ENCODE results near the gene CTNS.

Gene CTNS

DNA sequence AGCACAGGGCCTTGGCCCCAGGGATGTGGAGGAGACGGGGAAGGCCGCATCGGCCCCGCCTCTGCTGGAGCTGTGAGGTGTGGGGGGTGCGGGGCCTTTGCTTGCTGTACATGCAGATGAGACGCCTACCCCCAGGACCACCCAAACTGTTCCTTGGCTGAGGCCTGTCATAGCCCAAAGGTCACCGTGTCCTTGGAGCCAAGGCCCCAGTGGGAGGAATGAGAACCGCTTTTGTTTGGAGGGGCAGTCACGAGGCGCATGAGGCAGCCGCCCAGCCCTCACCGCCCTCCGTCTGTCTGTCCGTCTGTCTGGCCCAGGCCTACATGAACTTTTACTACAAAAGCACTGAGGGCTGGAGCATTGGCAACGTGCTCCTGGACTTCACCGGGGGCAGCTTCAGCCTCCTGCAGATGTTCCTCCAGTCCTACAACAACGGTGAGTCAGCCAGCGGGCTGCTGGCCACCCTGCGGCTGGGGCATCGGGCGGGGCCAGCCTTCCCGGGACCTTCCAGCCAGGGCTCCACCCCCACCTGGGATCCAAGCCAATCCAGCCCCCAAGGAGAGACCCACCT is 23.1 kb downstream of the CTNS start:
- DNase-seq: peak; percentile 86

DNA sequence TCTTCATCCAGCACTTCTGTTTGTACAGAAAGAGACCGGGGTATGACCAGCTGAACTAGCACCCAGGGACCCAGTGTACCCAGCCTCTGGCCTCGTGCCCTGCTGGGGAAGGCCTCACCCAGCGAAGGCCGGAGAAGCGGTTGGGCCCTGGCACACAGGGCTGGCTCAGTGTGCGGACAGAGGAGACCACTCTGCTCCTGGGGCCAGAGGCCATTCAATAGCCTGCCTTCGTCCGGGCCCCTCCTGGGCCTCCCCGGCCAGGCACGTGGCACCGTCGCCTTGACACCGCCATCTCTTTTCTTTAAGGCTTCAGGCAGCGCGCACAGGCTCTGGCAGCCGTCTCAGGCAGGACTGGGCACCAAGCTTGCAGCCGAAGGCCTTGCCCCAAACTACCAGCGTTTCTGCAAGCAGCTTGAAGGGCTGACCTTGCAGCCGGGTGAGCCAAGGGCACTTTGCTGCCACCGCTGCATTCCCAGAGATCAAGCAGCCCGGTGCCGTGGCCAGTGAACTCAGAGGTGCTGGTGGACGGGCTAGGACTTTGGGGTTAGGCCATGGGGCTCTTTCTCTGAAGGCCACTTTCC is 23.8 kb downstream of the CTNS start:
- DNase-seq: no peak

GRCh38 chr17:3663102-3664011 is 26.8 kb downstream of the CTNS start:
- DNase-seq: peak; percentile 58

DNA sequence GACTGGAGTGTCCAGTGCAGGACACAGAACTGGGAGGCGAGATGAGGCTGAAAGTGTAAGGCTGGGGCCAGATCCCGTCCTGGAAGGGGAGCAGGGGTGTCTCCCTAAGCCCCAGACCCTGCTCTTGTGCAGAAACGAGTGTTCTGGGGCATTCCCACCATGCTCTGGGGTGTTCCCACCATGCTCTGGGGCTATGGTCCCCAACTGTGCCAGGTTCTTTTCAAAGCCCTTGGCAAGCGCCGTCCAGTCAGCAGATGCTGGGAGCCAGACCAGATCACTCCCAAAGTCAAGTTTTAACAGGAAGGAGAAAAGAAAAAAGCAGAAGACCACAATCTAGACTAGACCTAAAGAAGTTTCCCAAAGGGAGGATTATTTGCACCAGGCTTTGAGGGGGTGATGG is 29.3 kb downstream of the CTNS start:
- no peak for DNase-seq

- DNase-seq: no peak
Observed at GRCh38 chr17:3666516-3666915, 30.0 kb downstream of the CTNS start.

GRCh38 chr17:3667366-3668278 is 31.1 kb downstream of the CTNS start:
- DNase-seq: peak; percentile 98

DNA sequence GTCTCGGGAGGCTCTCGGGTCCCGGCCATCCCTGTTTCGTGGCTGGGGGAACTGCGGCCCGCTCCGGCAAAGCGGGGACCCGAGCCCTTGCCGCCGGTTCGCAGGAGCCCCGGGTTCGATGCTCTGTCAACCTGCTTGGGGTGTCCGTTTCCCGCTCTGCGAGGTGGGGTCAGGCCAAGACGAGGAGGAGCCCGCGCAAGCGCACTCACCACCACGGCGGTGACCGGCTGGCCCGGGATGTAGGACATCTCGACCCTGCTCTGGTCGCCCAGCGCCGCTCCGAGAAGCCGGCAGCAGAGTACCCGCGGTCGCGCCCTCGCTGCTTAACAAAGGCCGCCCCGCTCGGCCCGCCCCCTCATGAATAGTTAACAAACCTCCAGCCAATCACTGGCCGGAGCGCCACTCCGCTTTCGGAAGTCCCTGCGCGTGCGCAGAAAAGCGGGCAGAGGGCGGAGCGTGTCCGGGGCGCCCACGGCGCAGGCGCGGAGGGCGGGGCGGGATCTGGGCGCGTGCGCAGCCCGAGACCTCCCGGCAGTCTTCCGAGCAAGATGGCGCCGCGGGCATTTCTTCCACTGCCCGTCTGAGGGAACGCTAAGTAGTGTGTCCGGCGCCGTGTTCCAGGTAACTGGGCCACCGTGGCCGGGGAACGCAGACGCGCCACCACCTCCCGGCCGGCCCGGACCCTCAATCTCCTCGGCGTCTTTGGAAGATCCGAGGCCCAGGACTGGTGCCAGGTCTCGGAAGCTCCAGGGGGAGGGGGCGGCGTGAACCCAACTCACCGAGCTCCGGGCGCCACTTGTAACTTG is 31.9 kb downstream of the CTNS start, which contains the start of the genes EMC6 and TAX1BP3:
TSS of gene EMC6 (plus strand) at position 534 of the 806 bp plus-strand sequence. CDS start 335 bp downstream, outside the sequence.
TSS of gene TAX1BP3 (minus strand) at position 300 of the 806 bp plus-strand sequence. CDS start at position 248, 52 bp downstream.
- DNase-seq: peak; percentile 100

DNA sequence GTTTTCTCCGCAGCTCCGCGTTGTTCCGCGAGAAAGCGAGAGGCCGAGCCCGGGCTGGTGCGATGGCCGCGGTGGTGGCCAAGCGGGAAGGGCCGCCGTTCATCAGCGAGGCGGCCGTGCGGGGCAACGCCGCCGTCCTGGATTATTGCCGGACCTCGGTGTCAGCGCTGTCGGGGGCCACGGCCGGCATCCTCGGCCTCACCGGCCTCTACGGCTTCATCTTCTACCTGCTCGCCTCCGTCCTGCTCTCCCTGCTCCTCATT is 32.5 kb downstream of the CTNS start:
- no peak for DNase-seq

DNA sequence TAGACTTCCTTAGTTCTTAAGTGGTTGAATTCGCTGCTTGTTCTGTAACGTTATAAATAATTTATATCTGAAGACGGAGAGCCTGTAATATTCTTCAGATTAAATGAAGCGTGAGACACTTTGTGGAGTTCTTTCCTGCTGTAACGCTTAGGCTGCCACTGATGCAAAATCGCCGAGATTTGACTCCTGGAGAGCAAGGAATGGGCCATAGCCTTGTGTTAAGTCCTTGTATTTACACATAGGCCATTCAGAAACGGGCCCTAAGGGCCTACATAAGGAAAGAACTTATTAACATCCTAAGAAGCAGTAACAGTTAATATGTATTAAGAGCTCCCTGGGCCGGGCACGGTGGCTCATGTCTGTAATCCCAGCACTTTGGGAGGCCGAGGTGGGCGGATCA is 33.0 kb downstream of the CTNS start:
- DNase-seq: no peak

DNA sequence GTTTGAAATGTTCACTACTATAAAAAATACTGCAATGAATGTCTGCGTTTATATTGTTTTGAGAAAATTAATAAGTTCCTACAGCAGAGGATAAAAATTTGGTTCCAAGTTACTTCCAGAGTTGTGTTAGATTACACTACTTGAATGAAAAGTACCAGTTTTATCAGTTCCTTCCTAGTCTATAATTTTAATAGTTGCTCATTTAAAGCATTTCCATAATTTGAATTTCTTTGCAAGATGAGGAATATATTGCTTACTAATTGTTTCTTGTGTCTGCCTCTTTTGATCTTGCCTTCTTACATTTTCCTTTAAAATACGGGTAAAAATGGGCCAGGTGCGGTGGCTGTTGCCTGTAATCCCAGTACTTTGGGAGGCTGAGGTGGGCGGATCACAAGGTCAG is 36.0 kb downstream of the CTNS start:
- DNase-seq: no peak

DNA sequence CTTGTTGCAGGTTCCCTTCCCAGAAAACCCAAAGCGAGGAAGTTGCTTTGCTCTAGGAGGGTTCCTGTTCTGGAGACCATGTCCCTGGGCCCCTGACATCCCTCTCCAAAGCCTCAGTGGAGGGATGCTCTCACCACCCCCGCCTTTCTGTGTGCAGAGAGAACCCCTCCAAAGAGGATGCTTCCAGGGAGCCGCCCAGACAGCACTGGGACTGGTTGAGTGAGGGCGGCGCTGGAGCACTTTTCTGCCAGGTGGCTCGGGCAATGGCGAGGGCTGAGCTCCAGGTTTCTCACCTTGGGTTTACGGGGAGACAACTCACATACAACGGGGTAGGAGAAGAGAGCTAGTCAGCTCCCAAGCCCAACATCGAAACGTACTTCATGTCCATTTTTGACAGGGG is 39.3 kb downstream of the CTNS start:
- peak; percentile 56 for DNase-seq

DNA sequence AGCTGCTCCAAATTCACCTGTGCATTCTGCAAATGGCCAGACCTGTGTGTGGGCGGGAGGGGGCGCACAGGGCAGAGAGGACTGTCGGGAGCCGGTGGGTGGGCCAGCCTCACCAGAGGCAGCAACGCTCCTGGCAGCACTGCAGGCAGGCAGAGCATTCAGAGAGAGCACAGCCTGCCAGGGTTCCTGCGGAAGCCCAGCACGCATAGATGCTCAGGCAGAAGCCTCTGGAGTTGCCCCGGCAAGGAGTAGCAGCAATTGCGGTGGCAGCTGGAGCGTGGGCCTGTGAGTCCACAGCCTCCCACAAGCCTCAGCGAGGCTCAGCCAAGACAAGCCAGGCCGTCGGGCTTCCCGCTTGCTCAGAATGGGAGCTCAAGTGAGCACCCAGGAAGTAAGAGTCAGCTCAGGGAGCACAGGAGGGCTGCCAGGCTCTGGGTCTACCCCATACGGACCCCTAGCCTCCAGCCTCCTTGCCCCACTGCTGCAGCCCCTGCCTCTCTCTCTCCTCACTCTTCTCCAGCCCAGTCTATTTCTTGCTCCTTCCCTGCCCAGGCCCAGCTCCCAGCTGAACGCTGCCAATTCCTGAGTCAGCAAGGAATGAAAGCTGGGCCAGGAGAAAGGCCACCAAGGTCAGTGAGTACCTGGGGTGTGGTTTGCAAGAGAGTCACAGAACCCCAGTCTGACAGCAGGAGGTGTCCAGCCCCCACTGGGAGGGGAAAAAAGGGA is 41.7 kb downstream of the CTNS start:
- DNase-seq: peak; percentile 88

DNA sequence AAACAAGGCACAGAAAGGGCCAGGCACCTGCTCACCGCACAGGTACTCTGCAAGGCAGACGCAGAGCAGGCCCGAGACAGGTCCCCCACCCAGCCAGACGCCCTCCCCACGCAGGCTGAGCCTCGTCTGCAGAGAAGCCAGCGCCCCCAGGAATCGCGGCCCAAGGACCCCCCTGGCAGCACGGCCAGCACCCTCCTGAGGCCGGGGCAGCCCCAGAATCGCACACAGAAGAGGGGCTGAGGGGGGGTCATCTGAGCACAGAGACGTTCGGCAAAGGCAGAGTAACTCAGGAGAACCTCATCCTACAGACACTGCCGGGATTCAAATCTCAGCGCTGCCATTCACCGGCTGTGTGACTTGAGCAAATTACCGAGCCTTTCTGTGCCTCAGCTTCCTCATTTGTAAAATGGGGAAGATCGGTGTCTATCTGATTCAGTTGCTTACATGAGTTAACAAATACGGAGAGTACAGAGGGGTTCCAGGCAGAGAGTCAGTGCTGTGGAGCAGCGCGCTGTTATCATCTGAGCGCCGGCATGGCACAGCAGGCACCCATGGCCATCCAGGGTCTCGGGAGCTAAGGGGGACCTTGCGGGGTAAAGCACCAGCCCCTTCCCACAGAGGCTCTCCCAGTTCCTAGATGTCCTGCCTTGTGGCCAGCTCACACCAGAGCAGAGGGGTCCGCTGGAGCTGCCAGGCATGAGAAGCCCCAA is 42.4 kb downstream of the CTNS start:
- DNase-seq: peak; percentile 56

DNA sequence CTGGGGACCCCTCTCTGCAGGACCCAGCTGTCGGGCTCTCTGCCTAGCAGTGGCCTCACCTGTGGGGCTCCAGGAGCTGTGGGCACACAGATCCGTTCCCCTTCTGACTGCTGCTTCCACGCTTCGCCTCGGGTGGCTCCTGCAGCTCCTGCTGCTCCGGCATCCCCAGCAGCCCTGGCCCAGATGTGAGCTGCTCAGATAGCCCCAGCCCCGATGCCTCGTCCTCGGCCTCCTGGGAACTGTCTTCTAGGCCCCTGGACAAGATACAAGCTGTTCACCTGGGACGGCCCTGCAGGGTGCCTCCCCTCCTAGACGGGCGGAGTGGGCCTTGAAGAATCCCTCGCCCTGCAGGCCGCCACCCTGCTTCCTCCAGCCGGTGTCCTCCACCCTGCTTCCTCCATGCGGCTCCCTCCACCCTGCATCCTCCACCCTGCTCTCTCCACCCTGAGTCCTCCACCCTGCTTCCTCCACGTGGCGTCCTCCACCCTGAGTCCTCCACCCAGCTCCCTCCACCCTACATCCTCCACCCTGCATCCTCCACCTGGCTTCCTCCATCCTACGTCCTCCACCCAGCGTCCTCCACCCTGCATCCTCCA is 43.1 kb downstream of the CTNS start:
- peak; percentile 57 for DNase-seq

DNA sequence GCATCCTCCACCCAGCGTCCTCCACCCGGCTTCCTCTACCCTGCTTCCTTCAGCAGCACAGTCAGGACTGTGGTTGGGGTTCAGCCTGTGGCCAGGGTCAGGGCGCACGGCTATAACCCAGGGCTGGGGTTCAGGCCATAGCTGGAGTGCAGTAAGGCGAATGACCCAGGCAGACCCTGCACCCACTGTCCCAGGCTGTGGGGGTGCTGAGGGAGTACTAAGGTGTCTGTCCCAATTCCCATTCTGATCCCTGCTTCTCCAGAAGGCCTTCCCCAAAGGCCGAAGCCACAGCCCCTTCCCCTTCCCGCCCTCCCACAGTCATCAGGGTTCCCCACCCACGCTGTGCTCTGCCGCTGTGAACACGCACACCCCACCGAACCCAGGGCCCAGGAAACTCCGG is 44.5 kb downstream of the CTNS start:
- peak; percentile 43 for DNase-seq

DNA sequence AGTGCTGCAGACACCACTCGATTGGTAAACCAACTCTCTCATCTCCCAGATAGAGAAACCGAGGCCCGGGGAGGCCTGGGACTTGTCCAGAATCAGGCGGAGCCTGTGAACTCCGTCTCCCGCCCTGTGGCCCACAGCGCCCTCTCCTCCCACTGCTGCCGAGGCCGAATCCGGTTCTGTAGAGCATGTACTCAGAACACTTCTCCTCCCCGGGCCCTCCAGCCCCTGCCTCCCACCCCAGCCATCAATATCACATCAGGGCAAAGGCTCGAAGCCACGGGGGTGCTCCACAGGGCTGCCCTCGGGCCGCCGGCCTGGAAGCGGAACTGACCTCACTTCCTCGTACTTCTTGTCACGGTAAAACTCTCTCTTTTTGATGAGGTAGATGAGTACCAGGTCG is 45.0 kb downstream of the CTNS start:
- peak; percentile 56 for DNase-seq

- peak; percentile 46 for DNase-seq
Observed at GRCh38 chr17:3682033-3682432, 45.5 kb downstream of the CTNS start.

DNA sequence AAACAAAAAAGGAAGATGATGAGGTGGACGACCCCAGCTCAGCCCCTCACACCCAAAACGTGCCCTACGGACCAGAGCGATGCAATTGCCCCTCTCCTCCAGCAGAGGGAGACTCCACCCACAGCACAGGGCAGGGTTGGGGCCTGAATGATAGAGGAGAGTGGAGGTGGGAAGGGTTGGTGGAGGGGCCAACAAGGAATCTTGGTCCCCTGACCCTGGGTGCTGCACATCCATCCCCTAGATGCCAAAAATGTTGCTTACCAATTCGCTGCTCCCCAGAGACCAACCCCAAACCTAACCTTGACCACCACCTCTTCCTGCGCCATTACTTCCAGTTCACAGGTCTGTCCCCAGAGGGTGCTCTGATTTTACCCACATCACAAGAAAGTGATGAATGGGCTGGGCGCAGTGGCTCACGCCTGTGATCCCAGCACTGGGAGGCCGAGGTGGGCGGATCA is 46.5 kb downstream of the CTNS start:
- DNase-seq: peak; percentile 72

DNA sequence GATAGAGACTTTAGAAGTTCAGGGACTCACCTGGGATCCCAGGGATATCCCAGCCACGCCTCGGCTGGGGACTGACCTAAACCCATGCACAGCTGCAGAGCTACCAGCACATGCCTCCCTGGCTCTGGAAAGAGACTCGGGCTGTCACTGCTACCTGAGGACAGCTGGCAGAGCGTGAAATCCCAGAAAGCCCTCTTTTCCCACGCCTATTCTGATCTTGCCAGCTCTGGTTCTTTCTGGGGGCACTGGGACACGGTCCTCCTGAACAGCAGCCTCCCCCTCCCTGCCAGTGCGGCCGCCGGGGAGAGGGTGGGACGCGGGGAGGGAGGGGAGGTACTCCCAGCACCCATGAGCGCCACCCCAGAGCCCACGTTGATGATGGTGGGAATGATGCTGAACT is 48.6 kb downstream of the CTNS start:
- no peak for DNase-seq

DNA sequence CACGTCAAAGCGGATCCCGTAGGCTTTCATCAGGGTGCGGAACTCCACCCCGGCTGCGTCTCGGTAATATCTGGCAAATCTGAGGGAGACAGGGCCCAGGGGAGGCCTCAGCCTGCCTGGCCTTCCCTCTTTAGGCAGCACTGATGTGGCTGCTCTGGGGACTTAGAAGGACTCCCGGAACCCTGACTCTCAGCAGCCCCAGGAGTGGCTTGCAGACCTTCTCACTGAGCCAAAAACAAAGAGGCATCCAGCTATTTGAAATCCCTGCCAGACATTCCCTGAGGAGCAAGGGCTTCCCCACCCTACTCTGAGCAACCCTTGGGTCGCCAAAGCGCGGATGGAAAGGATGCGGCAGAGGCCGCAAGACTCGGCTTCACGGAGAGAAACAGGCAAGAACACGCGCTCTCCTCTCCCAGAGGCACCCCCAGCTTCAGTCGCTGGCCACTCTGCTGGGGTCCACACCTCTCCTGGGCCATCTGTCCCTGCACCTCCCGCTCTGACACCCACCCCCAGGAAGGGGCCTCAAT is 51.5 kb downstream of the CTNS start:
- DNase-seq: peak; percentile 60

Measured in islet precursor cell (in vitro differentiated cells).